ENCODE data around the gene TEAD2. TPM values are rescaled to one million over a fixed set of nuclear protein-coding genes. Genes with fewer than 3 reads are reported as not detected.

Gene TEAD2
- total and polyA plus RNA-seq, 10 of the 15 experiments (the other 5 are each of a cell fraction or from before 2014, with no cell fraction given) = 0.04 to 0.26 (median 0.11) TPM; not detected in 3

DNA sequence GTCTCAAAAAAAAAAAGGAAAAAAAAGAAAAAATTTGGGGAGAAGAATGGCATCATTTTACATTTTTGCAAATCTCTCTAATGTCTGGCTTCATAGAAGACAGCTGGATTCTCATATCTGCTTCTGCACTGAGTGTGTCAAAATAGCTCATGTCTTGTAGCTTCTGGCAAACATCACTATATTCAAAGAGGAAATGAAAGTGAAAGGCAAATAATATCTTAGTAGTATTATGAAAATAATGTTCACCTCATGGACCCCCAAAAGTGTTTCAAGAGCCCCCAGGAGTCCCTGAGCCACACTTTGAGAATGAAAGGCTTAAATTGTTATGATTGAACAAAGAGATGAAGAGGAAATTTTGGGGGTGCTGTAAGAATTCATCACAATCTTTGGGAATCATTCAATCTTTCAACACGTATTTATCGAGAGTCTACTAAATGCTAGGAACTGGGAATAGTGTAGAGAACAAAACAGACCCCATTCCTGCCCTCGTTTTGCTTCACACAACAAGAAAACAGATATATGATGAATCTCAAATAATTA lies 36.0 kb downstream of the TEAD2 start:
- ChIA-PET SMC1A (ENCODE audit: uncharacterized antibody, unreplicated experiment) (interaction anchor here (0.6 to 1.8 kb wide), 7 partner anchors 8 to 49 kb away, joined by 3 to 11 read pairs (median 5); partner anchors contain the start of gene CD37), RAD21 (ENCODE audit: unreplicated experiment) (interaction anchor here (0.7 to 1.8 kb wide), 12 partner anchors 9 to 100 kb away, joined by 3 to 15 read pairs (median 4); partner anchors contain the start of gene CD37), POLR2A (interaction anchor here (0.5 to 2.7 kb wide), 8 partner anchors 10 to 333 kb away, joined by 3 to 24 read pairs (median 4); partner anchors contain the start of genes ALDH16A1, CD37, GYS1 and KASH5), CTCF (interaction anchor here (0.6 to 2.7 kb wide), 16 partner anchors 8 to 316 kb away, joined by 3 to 12 read pairs (median 4); no protein-coding TSS in a partner anchor)
- no TSS peak for BruUV-seq (replicated peaks)
- DNase-seq (ENCODE audit: low read depth, low spot score) = no peak
- 38% methylated on average over 3 of the region's 3 CpGs for WGBS (ENCODE audit: insufficient coverage, insufficient replicate concordance, low lambda C conversion rate, missing lambda C conversion rate)
- H2AFZ ChIP-seq (ENCODE audit: control insufficient read depth, low read depth, low read length) = peak overlapping the region; percentile 72
- no peaks in the 10 kb centered on the region for H4K20me1 ChIP-seq (ENCODE audit: control insufficient read depth, insufficient read depth)
- H3K4me2 ChIP-seq (ENCODE audit: control insufficient read depth, insufficient read depth) = peak overlapping the region; percentile 72
- no peaks in the 10 kb centered on the region for H3K36me3 ChIP-seq (ENCODE audit: control insufficient read depth in 2 of 2, insufficient read depth in 2 of 2, low read length in 1 of 2)
- in situ Hi-C loops (cut with MboI) = no loop called here
- peak; percentile 60 for ATAC-seq
- FAIRE-seq = no peak
- peak overlapping the region; percentile 87 for H3K27ac ChIP-seq (ENCODE audit: control insufficient read depth, insufficient read depth)
- H3K4me1 ChIP-seq (ENCODE audit: control insufficient read depth, insufficient read depth, low read length) = peaks cover 49% of the 10 kb centered on the region
- peaks cover 3% of the 10 kb centered on the region; the same call in 2 of the 3 replicates for H3K9me3 ChIP-seq (replicated peaks; ENCODE audit: control insufficient read depth, insufficient read depth, low read length)
- no peak overlapping the region; the same call in 1 of the 2 replicates for H3K4me3 ChIP-seq
- intact Hi-C loops (cut with micrococcal nuclease; ENCODE audit: unreplicated experiment) = no loop called here
- no peaks in the 10 kb centered on the region for H3K27me3 ChIP-seq (replicated peaks in 1 of 2; ENCODE audit: control insufficient read depth in 2 of 2, insufficient read depth in 2 of 2, low read length in 1 of 2)
- H3K79me2 ChIP-seq (ENCODE audit: control insufficient read depth, insufficient read depth, low read length) = no peaks in the 10 kb centered on the region; the same call in 1 of the 2 replicates
- H3K9ac ChIP-seq (ENCODE audit: control insufficient read depth, insufficient read depth, low read length) = no peak overlapping the region
- TF ChIP-seq RCOR1 (conservative IDR thresholded peaks at IDR 0.05; ENCODE audit: low read depth, low read length) = no peak
- TF ChIP-seq SKIL (IDR thresholded peaks at IDR 0.05; ENCODE audit: low read depth, poor library complexity, severe bottlenecking) = peak; percentile 35
- TF ChIP-seq BCL11A (IDR thresholded peaks at IDR 0.05; ENCODE audit: low read depth, low read length) = peak; percentile 16; the same call in 1 of the 2 replicates
- TF ChIP-seq ZBTB33 (IDR thresholded peaks at IDR 0.05) = no peak
- TF ChIP-seq MTA2 (IDR thresholded peaks at IDR 0.05; ENCODE audit: low read depth) = peak; percentile 51; the same call in 1 of the 2 replicates
- TF ChIP-seq FOXK2 (IDR thresholded peaks at IDR 0.05) = no peak
- TF ChIP-seq NFIC (IDR thresholded peaks at IDR 0.05; ENCODE audit: low read depth, low read length) = peak; percentile 75; the same call in 1 of the 2 replicates
- no peak for TF ChIP-seq TCF7 (IDR thresholded peaks at IDR 0.05; ENCODE audit: borderline replicate concordance)
- TF ChIP-seq MEF2A (IDR thresholded peaks at IDR 0.05; ENCODE audit: insufficient read depth, low read depth, low read length) = peak; percentile 55; the same call in 1 of the 2 replicates
- peak in 1 of 2 experiments; percentile 54; a peak in 1 of 4 replicates for TF ChIP-seq EP300 (IDR thresholded peaks at IDR 0.05; ENCODE audit: borderline replicate concordance in 1 of 2, control insufficient read depth in 1 of 2, low read depth in 2 of 2, low read length in 2 of 2)
- TF ChIP-seq PKNOX1 (IDR thresholded peaks at IDR 0.05) = 0 out of 2 replicates have a peak, but pooled peaks have one; percentile 16
- TF ChIP-seq ATF2 (IDR thresholded peaks at IDR 0.05; ENCODE audit: low read length) = peak; percentile 57
- TF ChIP-seq DPF2 (IDR thresholded peaks at IDR 0.05) = 0 out of 2 replicates have a peak, but pooled peaks have one; percentile 49
- 0 out of 2 replicates have a peak, but pooled peaks have one; percentile 16 for TF ChIP-seq YY1 (IDR thresholded peaks at IDR 0.05; ENCODE audit: low read depth, low read length)
- 0 out of 2 replicates have a peak, but pooled peaks have one; percentile 32 for TF ChIP-seq NBN (IDR thresholded peaks at IDR 0.05)
- no peak for TF ChIP-seq HCFC1 (IDR thresholded peaks at IDR 0.05; ENCODE audit: low read length)
